Keratinocyte (primary cell): ENCODE results near the gene TCF23.

Source experiments
- EZH2 ChIP-seq: IDR thresholded peaks from one replicate; pipeline ENCODE4 v1.6.1; 2012; ENCODE audit warnings: inconsistent platforms, mild to moderate bottlenecking, low read length, moderate library complexity
- TF ChIP-seq, protein P1 (sequence below), 3 experiments: IDR thresholded peaks in 1 of 3; conservative IDR thresholded peaks in 1 of 3; optimal IDR thresholded peaks in 1 of 3; 2 replicates in 2 of 3; 3 replicates in 1 of 3; pipeline versions ENCODE3 to v1.5.1; 2011; ENCODE audit warnings: low read length in 3 of 3, mild to moderate bottlenecking in 3 of 3, moderate library complexity in 2 of 3, control low read depth in 1 of 3, inconsistent platforms in 1 of 3; ENCODE audit not compliant: insufficient read depth in 2 of 3; ENCODE audit errors: extremely low read depth in 1 of 3

DNA sequence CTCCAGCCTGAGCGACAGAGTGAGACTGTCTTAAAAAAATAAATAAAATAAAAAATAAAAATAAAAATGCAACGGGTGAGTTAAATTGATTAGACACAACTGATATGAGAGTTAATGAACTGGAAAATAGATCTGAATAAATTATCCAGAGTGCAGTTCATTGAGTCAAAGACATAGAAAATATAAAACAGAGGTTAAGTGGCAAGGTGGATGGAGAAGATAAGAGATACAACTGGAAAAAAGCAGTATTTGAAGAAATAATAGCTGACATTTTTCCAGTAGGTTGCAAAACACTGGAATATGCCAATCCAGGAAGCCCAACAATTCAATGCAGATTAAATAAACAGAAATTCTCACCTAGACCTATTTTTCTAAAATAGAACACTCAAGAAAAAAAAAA, 40.6 kb upstream of the TCF23 start:
- TF ChIP-seq, protein P1, sequence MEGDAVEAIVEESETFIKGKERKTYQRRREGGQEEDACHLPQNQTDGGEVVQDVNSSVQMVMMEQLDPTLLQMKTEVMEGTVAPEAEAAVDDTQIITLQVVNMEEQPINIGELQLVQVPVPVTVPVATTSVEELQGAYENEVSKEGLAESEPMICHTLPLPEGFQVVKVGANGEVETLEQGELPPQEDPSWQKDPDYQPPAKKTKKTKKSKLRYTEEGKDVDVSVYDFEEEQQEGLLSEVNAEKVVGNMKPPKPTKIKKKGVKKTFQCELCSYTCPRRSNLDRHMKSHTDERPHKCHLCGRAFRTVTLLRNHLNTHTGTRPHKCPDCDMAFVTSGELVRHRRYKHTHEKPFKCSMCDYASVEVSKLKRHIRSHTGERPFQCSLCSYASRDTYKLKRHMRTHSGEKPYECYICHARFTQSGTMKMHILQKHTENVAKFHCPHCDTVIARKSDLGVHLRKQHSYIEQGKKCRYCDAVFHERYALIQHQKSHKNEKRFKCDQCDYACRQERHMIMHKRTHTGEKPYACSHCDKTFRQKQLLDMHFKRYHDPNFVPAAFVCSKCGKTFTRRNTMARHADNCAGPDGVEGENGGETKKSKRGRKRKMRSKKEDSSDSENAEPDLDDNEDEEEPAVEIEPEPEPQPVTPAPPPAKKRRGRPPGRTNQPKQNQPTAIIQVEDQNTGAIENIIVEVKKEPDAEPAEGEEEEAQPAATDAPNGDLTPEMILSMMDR (optimal IDR thresholded peaks at IDR 0.05 in 1 of 3, IDR thresholded peaks at IDR 0.05 in 1 of 3, conservative IDR thresholded peaks at IDR 0.05 in 1 of 3; ENCODE audit: extremely low read depth in 1 of 3, insufficient read depth in 2 of 3, low read length in 3 of 3), result no peak
- TF ChIP-seq EZH2, result no peak
